ENCODE measurements around the gene FAM107B.

- no peak for TF ChIP-seq POLR2AphosphoS5 (IDR thresholded peaks at IDR 0.05)
- TF ChIP-seq, protein P1, sequence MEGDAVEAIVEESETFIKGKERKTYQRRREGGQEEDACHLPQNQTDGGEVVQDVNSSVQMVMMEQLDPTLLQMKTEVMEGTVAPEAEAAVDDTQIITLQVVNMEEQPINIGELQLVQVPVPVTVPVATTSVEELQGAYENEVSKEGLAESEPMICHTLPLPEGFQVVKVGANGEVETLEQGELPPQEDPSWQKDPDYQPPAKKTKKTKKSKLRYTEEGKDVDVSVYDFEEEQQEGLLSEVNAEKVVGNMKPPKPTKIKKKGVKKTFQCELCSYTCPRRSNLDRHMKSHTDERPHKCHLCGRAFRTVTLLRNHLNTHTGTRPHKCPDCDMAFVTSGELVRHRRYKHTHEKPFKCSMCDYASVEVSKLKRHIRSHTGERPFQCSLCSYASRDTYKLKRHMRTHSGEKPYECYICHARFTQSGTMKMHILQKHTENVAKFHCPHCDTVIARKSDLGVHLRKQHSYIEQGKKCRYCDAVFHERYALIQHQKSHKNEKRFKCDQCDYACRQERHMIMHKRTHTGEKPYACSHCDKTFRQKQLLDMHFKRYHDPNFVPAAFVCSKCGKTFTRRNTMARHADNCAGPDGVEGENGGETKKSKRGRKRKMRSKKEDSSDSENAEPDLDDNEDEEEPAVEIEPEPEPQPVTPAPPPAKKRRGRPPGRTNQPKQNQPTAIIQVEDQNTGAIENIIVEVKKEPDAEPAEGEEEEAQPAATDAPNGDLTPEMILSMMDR (IDR thresholded peaks at IDR 0.05): no peak
Measured at GRCh38 chr10:14468726-14469125, 306.0 kb downstream of the FAM107B start.

Measured in gastroesophageal sphincter (tissue), 3 donors.